CD14-positive monocyte (primary cell): ENCODE data around the gene C15orf61. TPM values are rescaled to one million over a fixed set of nuclear protein-coding genes. Genes with fewer than 3 reads are reported as not detected.
A peak's percentile ranks its signal among the peaks of the same experiment; 100 is the strongest.

Source experiments
- DNase-seq, 3 donors: peaks; one replicate each; pipeline ENCODE4 v3.0.0-alpha.2; 2011 to 2022
- H2AFZ ChIP-seq: 2 replicates; pipeline ENCODE4 v1.6.0; 2012; ENCODE audit warnings: mild to moderate bottlenecking, low read depth, low read length, inconsistent platforms; ENCODE audit not compliant: insufficient read depth, poor library complexity, severe bottlenecking
- H3K27ac ChIP-seq, 2 donors: 1 replicate in 1 of 2; 2 replicates in 1 of 2; pipeline ENCODE4 v1.5.1; 2012 to 2013; ENCODE audit warnings: low read length in 2 of 2, control low read depth in 1 of 2, inconsistent platforms in 1 of 2, low read depth in 1 of 2, mild to moderate bottlenecking in 1 of 2
- H3K27me3 ChIP-seq, 2 donors: one replicate each; pipeline versions ENCODE4 v1.6.0 to v1.6.1; 2011 to 2013; ENCODE audit warnings: low read length in 2 of 2; ENCODE audit not compliant: control insufficient read depth in 2 of 2, insufficient read depth in 2 of 2
- H3K36me3 ChIP-seq, 2 donors: replicated peaks in 1 of 2; 1 replicate in 1 of 2; 2 replicates in 1 of 2; pipeline versions ENCODE4 v1.5.1 to v1.6.1; 2012 to 2013; ENCODE audit warnings: low read length in 2 of 2, control low read depth in 1 of 2, inconsistent platforms in 1 of 2, mild to moderate bottlenecking in 1 of 2; ENCODE audit not compliant: insufficient read depth in 2 of 2, control insufficient read depth in 1 of 2
- H3K4me1 ChIP-seq, 2 donors: 1 replicate in 1 of 2; 2 replicates in 1 of 2; pipeline versions ENCODE4 v1.5.1 to v1.6.1; 2012 to 2013; ENCODE audit warnings: low read length in 2 of 2, control low read depth in 1 of 2, inconsistent platforms in 1 of 2, mild to moderate bottlenecking in 1 of 2, moderate library complexity in 1 of 2; ENCODE audit not compliant: insufficient read depth in 2 of 2, control insufficient read depth in 1 of 2
- H3K4me2 ChIP-seq: replicated peaks from 2 replicates; pipeline ENCODE3; 2012; ENCODE audit warnings: low read length, moderate library complexity, mild to moderate bottlenecking; ENCODE audit not compliant: poor library complexity, severe bottlenecking; ENCODE audit errors: extremely low read depth
- H3K4me3 ChIP-seq, 3 experiments: fragments of 200-600 bp in 1 of 3; sonication (generic) in 1 of 3; replicated peaks in 1 of 3; 1 replicate in 2 of 3; 2 replicates in 1 of 3; pipeline ENCODE4 v1.5.1; 2011 to 2013; ENCODE audit warnings: low read length in 3 of 3, mild to moderate bottlenecking in 3 of 3, control low read depth in 2 of 3, low read depth in 2 of 3, inconsistent platforms in 1 of 3, moderate library complexity in 1 of 3
- H3K79me2 ChIP-seq: 2 replicates; pipeline ENCODE4 v1.6.0; 2012; ENCODE audit warnings: mild to moderate bottlenecking, control low read depth, inconsistent platforms, low read length, moderate library complexity; ENCODE audit not compliant: insufficient read depth
- H3K9ac ChIP-seq: 2 replicates; pipeline ENCODE4 v1.6.0; 2017; ENCODE audit warnings: low read length, mild to moderate bottlenecking; ENCODE audit not compliant: insufficient read depth, poor library complexity, severe bottlenecking
- H3K9me3 ChIP-seq, 2 donors: replicated peaks in 1 of 2; 1 replicate in 1 of 2; 2 replicates in 1 of 2; pipeline versions ENCODE4 v1.5.1 to v1.6.1; 2012 to 2013; ENCODE audit warnings: low read length in 2 of 2, control low read depth in 1 of 2; ENCODE audit not compliant: control insufficient read depth in 1 of 2, insufficient read depth in 1 of 2
- H4K20me1 ChIP-seq: 2 replicates; pipeline ENCODE4 v1.6.0; 2012; ENCODE audit warnings: mild to moderate bottlenecking, low read length, control low read depth, moderate library complexity; ENCODE audit not compliant: insufficient read depth
- H3K27ac Mint-ChIP-seq, 7 donors: one replicate each; pipeline ENCODE4 v1.8.0; 2020; ENCODE audit warnings: mild to moderate bottlenecking in 7 of 7, mixed read lengths in 7 of 7, moderate library complexity in 6 of 7, inconsistent platforms in 2 of 7
- H3K27me3 Mint-ChIP-seq, 3 donors: one replicate each; pipeline ENCODE4 v1.8.0; 2021 to 2022; ENCODE audit warnings: low read depth in 3 of 3, mild to moderate bottlenecking in 3 of 3, mixed read lengths in 3 of 3, moderate library complexity in 3 of 3, inconsistent platforms in 1 of 3
- H3K36me3 Mint-ChIP-seq, 2 donors: one replicate each; pipeline ENCODE4 v1.8.0; 2020; ENCODE audit warnings: mixed read lengths in 2 of 2, inconsistent platforms in 1 of 2, mild to moderate bottlenecking in 1 of 2
- H3K4me1 Mint-ChIP-seq: one replicate; pipeline ENCODE4 v1.8.0; 2020; ENCODE audit warnings: mild to moderate bottlenecking, mixed read lengths
- H3K4me3 Mint-ChIP-seq, 2 donors: one replicate each; pipeline ENCODE4 v1.8.0; 2020; ENCODE audit warnings: mild to moderate bottlenecking in 2 of 2, mixed read lengths in 2 of 2, moderate library complexity in 1 of 2
- H3K9me3 Mint-ChIP-seq, 7 donors: one replicate each; pipeline ENCODE4 v1.8.0; 2020 to 2022; ENCODE audit warnings: mixed read lengths in 7 of 7, mild to moderate bottlenecking in 6 of 7, moderate library complexity in 6 of 7, inconsistent platforms in 2 of 7
- CTCF ChIP-seq: fragments of 200-600 bp; IDR thresholded peaks from one replicate; pipeline ENCODE4 v1.8.0; 2022; ENCODE audit warnings: antibody characterized with exemption, mild to moderate bottlenecking
- WGBS: methylation state at CpG from one replicate; pipeline ENCODE4 v1.1.5; 2013; ENCODE audit warnings: missing lambda C conversion rate; ENCODE audit not compliant: insufficient coverage; 5-methylcytosine and 5-hydroxymethylcytosine counted together
- intact Hi-C, 2 donors: fragments of 100-400 bp; cut with micrococcal nuclease; formaldehyde crosslinking; loops; one replicate each; pipeline versions ENCODE4 v1.15.0 to v1.15.1; 2023
- polyA plus RNA-seq, 3 donors: library from polyadenylated mRNA; depleted of rRNA in 1 of 3; unstranded in 2 of 3; stranded (reverse) in 1 of 3; fragments of 300-500 nt in 2 of 3; fragments of >200 nt in 1 of 3; fragmentation: Illumina TruSeq in 2 of 3; gene quantifications; 1 replicate in 2 of 3; 2 replicates in 1 of 3; pipeline ENCODE4 v1.2.3, GENCODE V29; 2012 to 2021

Gene C15orf61
- polyA plus RNA-seq, 3 donors: 3.2 to 3.9 (median 3.6) TPM

- no peaks in the 10 kb centered on the region for H3K27me3 Mint-ChIP-seq
- H3K9ac ChIP-seq: no peak overlapping the region
- H3K4me1 Mint-ChIP-seq: peaks cover 48% of the 10 kb centered on the region
- intact Hi-C loops: no loop called here
- peaks cover 35 to 40% of the 10 kb centered on the region in 2 donors for H3K4me1 ChIP-seq
- TF ChIP-seq CTCF: no peak
- H2AFZ ChIP-seq: peak overlapping the region; percentile 36
- no peak overlapping the region for H3K4me2 ChIP-seq
- H3K9me3 Mint-ChIP-seq: no peaks in the 10 kb centered on the region
- no peaks in the 10 kb centered on the region for H3K79me2 ChIP-seq
- no peak overlapping the region for H3K4me3 ChIP-seq
- DNase-seq: no peak
- no peaks in the 10 kb centered on the region for H3K9me3 ChIP-seq
- no peak overlapping the region for H3K27ac ChIP-seq
- H3K36me3 Mint-ChIP-seq: peaks cover 0 to 3% of the 10 kb centered on the region in 2 donors
- H4K20me1 ChIP-seq: no peaks in the 10 kb centered on the region
- peak overlapping the region in 1 of 7 donors; percentile 10 for H3K27ac Mint-ChIP-seq
- H3K36me3 ChIP-seq: no peaks in the 10 kb centered on the region
- WGBS: 79% methylated on average over 2 of the region's 5 CpGs
- no peaks in the 10 kb centered on the region for H3K27me3 ChIP-seq
- no peak overlapping the region for H3K4me3 Mint-ChIP-seq
Observed at GRCh38 chr15:67504796-67505195, 16.1 kb upstream of the C15orf61 start.

DNA sequence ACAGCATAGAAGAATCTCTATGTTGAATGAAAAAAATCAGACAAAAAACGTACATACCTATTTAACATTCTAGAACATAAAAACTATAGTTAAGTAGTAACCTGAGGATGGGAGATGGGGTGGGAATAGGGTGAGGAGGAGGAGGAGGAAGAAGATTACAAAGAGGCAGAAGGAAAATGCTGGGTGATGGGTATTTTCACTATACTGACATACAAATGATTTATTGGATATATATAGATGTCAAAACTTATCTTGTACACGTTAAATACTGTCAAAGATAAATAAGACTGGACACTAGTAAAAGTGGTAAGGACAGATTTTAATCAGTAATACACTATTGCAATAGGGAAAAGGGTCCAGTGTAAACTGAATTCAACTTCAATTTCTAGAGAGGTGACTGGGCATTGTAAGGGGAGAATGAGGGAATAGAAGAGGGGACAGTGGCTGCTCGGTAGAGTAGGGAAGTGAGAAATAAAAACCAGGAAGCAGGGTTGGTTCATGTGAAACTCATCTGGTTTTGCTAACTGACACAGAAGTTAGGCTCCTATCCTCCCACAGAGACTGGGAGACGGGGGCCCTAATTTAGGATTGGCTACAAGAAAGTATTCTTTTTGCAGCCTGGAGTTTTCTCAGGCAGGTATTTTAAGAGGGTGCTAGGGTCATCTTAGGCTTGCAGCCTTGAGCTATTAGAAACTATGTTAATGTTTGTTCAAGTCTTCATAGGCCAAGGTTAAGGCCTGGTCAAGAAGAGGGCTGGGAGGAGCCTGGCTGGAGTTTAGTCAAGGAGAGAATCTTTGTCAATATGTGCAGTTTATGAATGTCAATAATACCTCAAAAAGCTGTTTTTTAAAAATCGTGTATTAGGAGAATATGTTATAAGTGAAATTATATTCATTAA lies 15.0 kb upstream of the C15orf61 start:
- H3K4me3 ChIP-seq: no peak overlapping the region
- H3K27me3 ChIP-seq: no peaks in the 10 kb centered on the region
- H3K79me2 ChIP-seq: no peaks in the 10 kb centered on the region
- H3K27ac Mint-ChIP-seq: peak overlapping the region; percentile 8 to 91 (median 77)
- H3K27ac ChIP-seq: peak overlapping the region in 1 of 2 donors; percentile 64
- no peak for TF ChIP-seq CTCF
- peak; percentile 15 to 53 (median 48) for DNase-seq
- H3K4me3 Mint-ChIP-seq: peak overlapping the region in 1 of 2 donors; percentile 60
- no peaks in the 10 kb centered on the region for H4K20me1 ChIP-seq
- H3K4me1 ChIP-seq: peaks cover 35 to 40% of the 10 kb centered on the region in 2 donors
- H3K27me3 Mint-ChIP-seq: no peaks in the 10 kb centered on the region
- 0% methylated on average over 1 of the region's 5 CpGs for WGBS
- peaks cover 53% of the 10 kb centered on the region for H3K4me1 Mint-ChIP-seq
- no peaks in the 10 kb centered on the region for H3K9me3 Mint-ChIP-seq
- peaks cover 0 to 3% of the 10 kb centered on the region in 2 donors for H3K36me3 Mint-ChIP-seq
- no peaks in the 10 kb centered on the region for H3K36me3 ChIP-seq
- H3K4me2 ChIP-seq: peak overlapping the region; percentile 14
- H3K9me3 ChIP-seq: no peaks in the 10 kb centered on the region
- no peak overlapping the region for H3K9ac ChIP-seq
- H2AFZ ChIP-seq: peak overlapping the region; percentile 24
- intact Hi-C loops: no loop called here
